Liver (tissue), 9 donors: ENCODE results near the gene XRCC6. TPM values are rescaled to one million over a fixed set of nuclear protein-coding genes. Genes with fewer than 3 reads are reported as not detected.
"Not testable (repeated sequence)": the region's sequence is repeated elsewhere in the genome, so short reads cannot be mapped to it uniquely, and the experiment has no call there.

Experiments
- DNase-seq: peaks from one replicate; pipeline ENCODE4 v3.0.0-alpha.2; 2017; ENCODE audit warnings: low spot score
- H3K27ac ChIP-seq, 2 donors: one replicate each; pipeline ENCODE4 v1.7.0; 2013; ENCODE audit warnings: inconsistent platforms in 2 of 2, low read length in 2 of 2, control low read depth in 1 of 2, low read depth in 1 of 2, mild to moderate bottlenecking in 1 of 2
- H3K27me3 ChIP-seq, 4 donors: one replicate each; pipeline versions ENCODE4 v1.6.1 to v1.7.0; 2013; ENCODE audit warnings: low read length in 3 of 4, inconsistent platforms in 1 of 4, mild to moderate bottlenecking in 1 of 4, moderate library complexity in 1 of 4; ENCODE audit not compliant: control insufficient read depth in 4 of 4, insufficient read depth in 4 of 4
- H3K36me3 ChIP-seq, 4 donors: one replicate each; pipeline versions ENCODE4 v1.6.1 to v1.7.0; 2013; ENCODE audit warnings: low read length in 3 of 4, mild to moderate bottlenecking in 3 of 4, low read depth in 1 of 4, moderate library complexity in 1 of 4; ENCODE audit not compliant: control insufficient read depth in 4 of 4, insufficient read depth in 3 of 4
- H3K4me1 ChIP-seq, 4 donors: one replicate each; pipeline versions ENCODE4 v1.6.1 to v1.7.0; 2013; ENCODE audit warnings: low read length in 3 of 4, mild to moderate bottlenecking in 3 of 4, moderate library complexity in 1 of 4; ENCODE audit not compliant: control insufficient read depth in 4 of 4, insufficient read depth in 4 of 4
- H3K4me3 ChIP-seq, 3 donors: one replicate each; pipeline versions ENCODE4 v1.6.1 to v1.7.0; 2013; ENCODE audit warnings: low read length in 3 of 3, control low read depth in 1 of 3, low read depth in 1 of 3, mild to moderate bottlenecking in 1 of 3
- H3K9ac ChIP-seq, 2 donors: one replicate each; pipeline ENCODE4 v1.7.0; 2013; ENCODE audit warnings: low read length in 2 of 2, mild to moderate bottlenecking in 2 of 2, moderate library complexity in 2 of 2, control low read depth in 1 of 2, low read depth in 1 of 2
- H3K9me3 ChIP-seq, 4 donors: one replicate each; pipeline versions ENCODE4 v1.6.1 to v1.7.0; 2013; ENCODE audit warnings: low read length in 3 of 4; ENCODE audit not compliant: control insufficient read depth in 4 of 4
- EGR1 ChIP-seq, 2 donors: IDR thresholded peaks; 2 replicates each; pipeline ENCODE4 v1.6.1; 2016 to 2018; ENCODE audit warnings: antibody characterized with exemption in 2 of 2, low read depth in 2 of 2
- FOXA1 ChIP-seq: IDR thresholded peaks from 2 replicates; pipeline ENCODE4 v1.6.1; 2016; ENCODE audit warnings: antibody characterized with exemption
- FOXA2 ChIP-seq: IDR thresholded peaks from 2 replicates; pipeline ENCODE4 v1.6.1; 2016; ENCODE audit warnings: antibody characterized with exemption
- GABPA ChIP-seq, 2 donors: IDR thresholded peaks in 1 of 2; conservative IDR thresholded peaks in 1 of 2; 2 replicates each; pipeline ENCODE4 v1.6.1; 2016; ENCODE audit warnings: antibody characterized with exemption in 2 of 2, mild to moderate bottlenecking in 1 of 2, moderate library complexity in 1 of 2
- HNF4A ChIP-seq, 2 donors: conservative IDR thresholded peaks; 2 replicates each; pipeline ENCODE4 v1.6.1; 2016; ENCODE audit warnings: antibody characterized with exemption in 2 of 2, mild to moderate bottlenecking in 2 of 2
- JUND ChIP-seq, 2 donors: IDR thresholded peaks; 2 replicates each; pipeline ENCODE4 v1.6.1; 2016; ENCODE audit warnings: antibody characterized with exemption in 2 of 2
- NR2F2 ChIP-seq: IDR thresholded peaks from 2 replicates; pipeline ENCODE4 v1.6.1; 2016; ENCODE audit warnings: antibody characterized with exemption
- RAD21 ChIP-seq, 2 donors: IDR thresholded peaks; 2 replicates each; pipeline ENCODE4 v1.6.1; 2016; ENCODE audit warnings: antibody characterized with exemption in 2 of 2, mild to moderate bottlenecking in 2 of 2
- RXRA ChIP-seq, 2 donors: IDR thresholded peaks; 2 replicates each; pipeline ENCODE4 v1.6.1; 2017 to 2018; ENCODE audit warnings: antibody characterized with exemption in 2 of 2, mild to moderate bottlenecking in 1 of 2
- TAF1 ChIP-seq: conservative IDR thresholded peaks from 2 replicates; pipeline ENCODE4 v1.6.1; 2016; ENCODE audit warnings: antibody characterized with exemption, mild to moderate bottlenecking
- YY1 ChIP-seq: IDR thresholded peaks from 2 replicates; pipeline ENCODE4 v1.6.1; 2016; ENCODE audit warnings: antibody characterized with exemption, mild to moderate bottlenecking
- WGBS: extraction: QIAGEN DNeasy Blood & Tissue Kit; methylation state at CpG from one replicate; pipeline ENCODE4 v1.1.7; 2013; 5-methylcytosine and 5-hydroxymethylcytosine counted together
- polyA plus RNA-seq, 2 donors: library from polyadenylated mRNA; stranded (reverse) in 1 of 2; unstranded in 1 of 2; fragments of 200-250 nt in 1 of 2; fragments of >200 nt in 1 of 2; fragmentation: Nextera tagmentation in 1 of 2; extraction: Ambion mirVana in 1 of 2; gene quantifications; one replicate each; pipeline versions ENCODE4 v1.2.1 to v1.2.3, GENCODE V29; 2013 to 2015
- total RNA-seq, 2 donors: library from RNA; depleted of rRNA; stranded (reverse); fragments of >200 nt; gene quantifications; one replicate each; pipeline ENCODE4 v1.2.3, GENCODE V29; 2014
- TF ChIP-seq, protein P1 (sequence below): IDR thresholded peaks from 2 replicates; pipeline ENCODE4 v1.6.1; 2016; ENCODE audit warnings: antibody characterized with exemption, mild to moderate bottlenecking
- TF ChIP-seq, protein P2 (sequence below): IDR thresholded peaks from 2 replicates; pipeline ENCODE4 v1.6.1; 2016; ENCODE audit warnings: antibody characterized with exemption
- donor health status: healthy.
- donor health status: healthy.
- donor health status: healthy.
- donor health status: healthy.
- donor health status: healthy.

The XRCC6 gene
- total and polyA plus RNA-seq, 4 donors: 81.8 to 148 (median 96.0) TPM

DNA sequence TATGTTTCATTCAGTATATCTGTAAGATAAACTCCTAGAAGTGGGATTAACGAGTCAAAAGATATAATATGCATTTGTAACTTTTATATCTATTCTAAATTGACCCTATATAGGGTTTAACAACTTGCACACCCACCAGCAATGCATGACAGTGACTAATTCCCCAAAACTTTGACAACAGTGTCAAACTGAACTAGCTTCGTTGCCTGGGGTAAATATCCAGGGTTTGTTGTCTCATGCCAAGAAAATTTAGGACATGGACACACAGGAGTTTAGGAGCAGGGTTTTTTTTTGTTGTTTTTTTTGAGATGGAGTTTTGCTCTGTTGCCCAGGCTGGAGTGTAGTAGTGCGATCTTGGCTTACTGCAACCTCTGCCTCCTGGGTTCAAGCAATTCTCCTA lies 62.5 kb downstream of the XRCC6 start:
- Histone ChIP-seq H3K27ac (no peak overlapping the region), H3K9me3 (no peaks in the 10 kb centered on the region), H3K4me3 (no peak overlapping the region), H3K4me1 (peaks cover 1 to 19% (median 13%) of the 10 kb centered on the region in 4 donors), H3K27me3 (no peaks in the 10 kb centered on the region), H3K9ac (no peak overlapping the region), H3K36me3 (peaks cover 4 to 17% (median 12%) of the 10 kb centered on the region in 4 donors)
- 93% methylated on average over 3 of the region's 3 CpGs for WGBS
- no peak for TF ChIP-seq RAD21 (IDR thresholded peaks at IDR 0.05)
- TF ChIP-seq JUND (IDR thresholded peaks at IDR 0.05): no peak
- TF ChIP-seq NR2F2: no peak
- TF ChIP-seq EGR1 (IDR thresholded peaks at IDR 0.05; ENCODE audit: low read depth in 2 of 2): no peak
- TF ChIP-seq, protein P1, sequence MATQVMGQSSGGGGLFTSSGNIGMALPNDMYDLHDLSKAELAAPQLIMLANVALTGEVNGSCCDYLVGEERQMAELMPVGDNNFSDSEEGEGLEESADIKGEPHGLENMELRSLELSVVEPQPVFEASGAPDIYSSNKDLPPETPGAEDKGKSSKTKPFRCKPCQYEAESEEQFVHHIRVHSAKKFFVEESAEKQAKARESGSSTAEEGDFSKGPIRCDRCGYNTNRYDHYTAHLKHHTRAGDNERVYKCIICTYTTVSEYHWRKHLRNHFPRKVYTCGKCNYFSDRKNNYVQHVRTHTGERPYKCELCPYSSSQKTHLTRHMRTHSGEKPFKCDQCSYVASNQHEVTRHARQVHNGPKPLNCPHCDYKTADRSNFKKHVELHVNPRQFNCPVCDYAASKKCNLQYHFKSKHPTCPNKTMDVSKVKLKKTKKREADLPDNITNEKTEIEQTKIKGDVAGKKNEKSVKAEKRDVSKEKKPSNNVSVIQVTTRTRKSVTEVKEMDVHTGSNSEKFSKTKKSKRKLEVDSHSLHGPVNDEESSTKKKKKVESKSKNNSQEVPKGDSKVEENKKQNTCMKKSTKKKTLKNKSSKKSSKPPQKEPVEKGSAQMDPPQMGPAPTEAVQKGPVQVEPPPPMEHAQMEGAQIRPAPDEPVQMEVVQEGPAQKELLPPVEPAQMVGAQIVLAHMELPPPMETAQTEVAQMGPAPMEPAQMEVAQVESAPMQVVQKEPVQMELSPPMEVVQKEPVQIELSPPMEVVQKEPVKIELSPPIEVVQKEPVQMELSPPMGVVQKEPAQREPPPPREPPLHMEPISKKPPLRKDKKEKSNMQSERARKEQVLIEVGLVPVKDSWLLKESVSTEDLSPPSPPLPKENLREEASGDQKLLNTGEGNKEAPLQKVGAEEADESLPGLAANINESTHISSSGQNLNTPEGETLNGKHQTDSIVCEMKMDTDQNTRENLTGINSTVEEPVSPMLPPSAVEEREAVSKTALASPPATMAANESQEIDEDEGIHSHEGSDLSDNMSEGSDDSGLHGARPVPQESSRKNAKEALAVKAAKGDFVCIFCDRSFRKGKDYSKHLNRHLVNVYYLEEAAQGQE: no peak
- TF ChIP-seq, protein P2, sequence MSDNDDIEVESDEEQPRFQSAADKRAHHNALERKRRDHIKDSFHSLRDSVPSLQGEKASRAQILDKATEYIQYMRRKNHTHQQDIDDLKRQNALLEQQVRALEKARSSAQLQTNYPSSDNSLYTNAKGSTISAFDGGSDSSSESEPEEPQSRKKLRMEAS: no peak
- no peak for DNase-seq

DNA sequence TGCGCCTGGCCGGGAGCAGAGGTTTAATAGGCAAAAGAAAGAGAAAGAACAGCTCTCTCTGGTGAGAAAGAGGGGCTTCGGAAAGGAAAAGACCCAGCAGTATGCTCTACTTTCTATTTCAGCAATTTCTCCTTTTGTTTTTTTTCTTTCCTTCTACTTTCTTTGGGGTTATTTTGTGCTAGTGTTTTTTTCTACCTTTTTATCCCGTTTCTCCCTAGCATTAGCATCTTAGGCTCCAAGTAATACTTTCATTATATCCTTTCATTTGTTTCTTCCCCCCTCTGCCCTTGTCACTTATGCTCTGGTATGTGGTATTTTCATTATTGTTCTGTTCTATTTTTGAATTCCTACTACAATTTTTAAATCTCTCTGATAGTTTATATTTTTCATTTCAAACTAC lies 63.1 kb downstream of the XRCC6 start:
- Histone ChIP-seq H3K27ac (no peak overlapping the region), H3K36me3 (peaks cover 3 to 11% (median 9%) of the 10 kb centered on the region in 4 donors), H3K27me3 (no peaks in the 10 kb centered on the region), H3K9me3 (no peaks in the 10 kb centered on the region), H3K9ac (no peak overlapping the region), H3K4me3 (no peak overlapping the region), H3K4me1 (peaks cover 1 to 19% (median 13%) of the 10 kb centered on the region in 4 donors)
- TF ChIP-seq GABPA (IDR thresholded peaks at IDR 0.05 in 1 of 2, conservative IDR thresholded peaks at IDR 0.05 in 1 of 2) (no peak), YY1 (no peak), HNF4A (conservative IDR thresholded peaks at IDR 0.05) (no peak), RXRA (IDR thresholded peaks at IDR 0.05) (no peak), FOXA1 (no peak), EGR1 (IDR thresholded peaks at IDR 0.05; ENCODE audit: low read depth in 2 of 2) (no peak), JUND (IDR thresholded peaks at IDR 0.05) (no peak), TAF1 (no peak), FOXA2 (no peak)
- TF ChIP-seq, protein P2: no peak
- DNase-seq: no peak
- 87% methylated on average over 4 of the region's 4 CpGs for WGBS

DNA sequence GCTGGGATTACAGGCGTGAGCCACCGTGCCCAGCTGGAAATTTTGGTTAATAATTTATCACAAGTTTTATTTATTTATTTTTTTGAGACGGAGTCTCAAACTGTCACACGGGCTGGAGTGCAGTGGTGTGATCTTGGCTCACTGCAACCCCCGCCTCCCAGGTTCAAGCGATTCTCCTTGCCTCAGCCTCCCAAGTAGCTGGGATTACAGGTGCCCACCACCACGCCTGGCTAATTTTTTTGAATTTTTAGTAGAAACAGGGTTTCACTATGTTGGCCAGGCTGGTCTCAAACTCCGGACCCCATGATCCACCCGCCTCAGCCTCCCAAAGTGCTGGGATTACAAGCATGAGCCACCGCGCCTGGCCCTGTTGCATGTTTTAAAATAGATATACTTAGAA lies 65.8 kb downstream of the XRCC6 start:
- H3K27ac ChIP-seq, H3K4me3 ChIP-seq, H3K9ac ChIP-seq, H3K9me3 ChIP-seq, H3K27me3 ChIP-seq, H3K36me3 ChIP-seq, DNase-seq: not testable (repeated sequence)
- 73% methylated on average over 11 of the region's 11 CpGs for WGBS
- peaks cover 1 to 13% (median 12%) of the 10 kb centered on the region in 4 donors for H3K4me1 ChIP-seq
